ENCODE measurements around the gene MYOM1.

Gene MYOM1

DNA sequence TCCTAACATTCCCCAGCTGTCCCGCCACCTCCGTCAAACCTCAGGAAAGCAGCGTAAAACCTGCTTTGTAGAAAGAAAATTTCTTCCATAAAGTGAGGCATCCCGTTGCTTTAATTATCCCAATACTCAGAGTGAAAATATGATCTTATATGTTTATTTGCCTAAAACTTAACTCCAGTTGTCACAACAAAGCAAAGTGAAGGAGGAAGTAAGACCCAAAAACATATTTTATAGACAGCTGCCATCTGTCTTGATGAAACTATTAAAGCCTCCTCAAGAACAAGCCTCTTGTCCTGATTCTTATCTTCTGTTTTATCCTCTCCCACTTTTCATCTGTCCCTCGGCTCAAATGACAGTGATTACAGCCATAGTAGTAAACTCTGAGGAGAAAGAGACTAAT lies 177.9 kb downstream of the MYOM1 start:
- H3K4me3 ChIP-seq (ENCODE audit: low read depth, low read length) = no peak overlapping the region
- DNase-seq (ENCODE audit: low read depth) = no peak
- TF ChIP-seq, protein P1, sequence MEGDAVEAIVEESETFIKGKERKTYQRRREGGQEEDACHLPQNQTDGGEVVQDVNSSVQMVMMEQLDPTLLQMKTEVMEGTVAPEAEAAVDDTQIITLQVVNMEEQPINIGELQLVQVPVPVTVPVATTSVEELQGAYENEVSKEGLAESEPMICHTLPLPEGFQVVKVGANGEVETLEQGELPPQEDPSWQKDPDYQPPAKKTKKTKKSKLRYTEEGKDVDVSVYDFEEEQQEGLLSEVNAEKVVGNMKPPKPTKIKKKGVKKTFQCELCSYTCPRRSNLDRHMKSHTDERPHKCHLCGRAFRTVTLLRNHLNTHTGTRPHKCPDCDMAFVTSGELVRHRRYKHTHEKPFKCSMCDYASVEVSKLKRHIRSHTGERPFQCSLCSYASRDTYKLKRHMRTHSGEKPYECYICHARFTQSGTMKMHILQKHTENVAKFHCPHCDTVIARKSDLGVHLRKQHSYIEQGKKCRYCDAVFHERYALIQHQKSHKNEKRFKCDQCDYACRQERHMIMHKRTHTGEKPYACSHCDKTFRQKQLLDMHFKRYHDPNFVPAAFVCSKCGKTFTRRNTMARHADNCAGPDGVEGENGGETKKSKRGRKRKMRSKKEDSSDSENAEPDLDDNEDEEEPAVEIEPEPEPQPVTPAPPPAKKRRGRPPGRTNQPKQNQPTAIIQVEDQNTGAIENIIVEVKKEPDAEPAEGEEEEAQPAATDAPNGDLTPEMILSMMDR (IDR thresholded peaks at IDR 0.05; ENCODE audit: control insufficient read depth, extremely low read depth, insufficient read depth) = no peak

DNA sequence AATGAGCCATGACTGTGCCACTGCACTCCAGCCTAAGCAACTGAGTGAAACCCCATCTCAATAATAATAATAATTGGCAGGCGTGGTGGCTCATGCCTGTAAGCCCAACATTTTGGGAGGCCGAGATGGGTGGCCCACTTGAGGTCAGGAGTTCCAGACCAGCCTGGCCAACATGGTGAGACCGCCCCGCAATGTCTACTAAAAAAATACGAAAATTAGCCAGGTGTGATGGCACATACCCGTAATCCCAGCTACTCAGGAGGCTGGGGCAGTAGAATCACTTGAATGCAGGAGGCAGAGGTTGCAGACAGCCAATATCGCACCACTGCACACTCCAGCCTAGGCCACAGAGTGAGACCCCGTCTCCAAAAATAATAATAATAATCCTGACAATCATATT lies 178.9 kb downstream of the MYOM1 start:
- H3K4me3 ChIP-seq (ENCODE audit: low read depth, low read length) = no peak overlapping the region
- no peak for DNase-seq (ENCODE audit: low read depth)
- TF ChIP-seq, protein P1 (IDR thresholded peaks at IDR 0.05; ENCODE audit: control insufficient read depth, extremely low read depth, insufficient read depth) = no peak

DNA sequence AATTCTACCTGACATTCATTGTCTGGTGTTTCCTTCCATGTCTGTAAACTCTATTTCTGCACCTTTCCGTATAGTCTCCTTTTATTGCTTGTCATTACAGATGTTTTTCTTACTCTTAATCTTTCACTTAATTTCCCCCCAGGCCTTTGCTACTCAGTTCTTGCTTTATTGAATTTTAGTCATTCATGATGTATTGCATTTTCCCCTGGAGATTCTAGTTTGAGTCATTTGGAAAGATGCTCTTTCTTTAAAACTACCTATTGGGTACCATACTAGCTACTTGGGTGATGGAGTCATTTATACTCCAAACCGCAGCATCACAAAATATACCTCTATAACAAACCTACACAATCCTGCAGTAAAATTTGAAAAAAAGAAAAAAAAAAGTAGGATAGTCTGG lies 179.6 kb downstream of the MYOM1 start:
- TF ChIP-seq, protein P1 (IDR thresholded peaks at IDR 0.05; ENCODE audit: control insufficient read depth, extremely low read depth, insufficient read depth) = no peak
- H3K4me3 ChIP-seq (ENCODE audit: low read depth, low read length) = no peak overlapping the region
- DNase-seq (ENCODE audit: low read depth) = no peak

DNA sequence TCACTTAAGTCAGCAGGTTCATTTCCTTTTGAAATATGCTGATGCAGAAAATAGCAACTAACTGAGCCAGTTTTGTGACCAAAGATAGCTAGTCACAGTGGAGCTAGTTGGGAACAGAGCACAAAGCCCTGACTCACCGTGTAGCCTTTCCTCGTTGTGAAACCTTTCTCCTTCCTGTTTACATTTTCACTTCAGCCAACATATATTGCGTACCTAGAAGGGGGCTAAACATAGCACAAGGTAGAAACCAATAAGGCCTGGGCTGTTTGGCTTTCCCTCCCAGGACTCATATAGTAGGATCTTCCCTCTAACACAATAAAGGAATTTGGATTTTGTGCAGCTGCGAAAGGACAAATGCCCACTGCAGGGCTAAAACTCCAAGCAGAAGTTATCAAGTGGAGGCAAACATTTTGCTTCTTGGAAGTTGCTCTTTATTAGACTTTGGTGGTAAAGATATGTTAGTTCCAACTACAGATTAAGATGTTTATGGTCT lies 182.3 kb downstream of the MYOM1 start:
- H3K4me3 ChIP-seq (ENCODE audit: low read depth, low read length) = no peak overlapping the region
- peak; percentile 78 for DNase-seq (ENCODE audit: low read depth)
- TF ChIP-seq, protein P1 (IDR thresholded peaks at IDR 0.05; ENCODE audit: control insufficient read depth, extremely low read depth, insufficient read depth) = no peak

DNA sequence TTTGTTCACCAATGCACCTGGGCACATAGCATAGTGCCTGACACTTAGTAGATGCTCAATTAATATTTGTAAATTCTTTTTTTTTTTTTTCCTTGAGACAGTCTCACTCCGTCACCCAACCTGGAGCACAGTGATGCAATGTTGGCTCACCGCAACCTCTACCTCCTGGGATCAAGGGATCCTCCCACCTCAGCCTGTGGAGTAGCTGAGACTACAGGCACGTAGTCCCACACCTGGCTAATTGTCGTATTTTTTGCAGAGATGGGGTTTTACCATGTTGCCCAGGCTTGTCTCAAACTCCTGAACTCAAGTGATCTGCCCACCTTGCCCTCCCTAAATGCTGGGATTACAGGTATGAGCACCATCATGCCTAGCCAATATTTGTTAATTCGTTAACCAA lies 183.7 kb downstream of the MYOM1 start:
- H3K4me3 ChIP-seq (ENCODE audit: low read depth, low read length) = no peak overlapping the region
- no peak for DNase-seq (ENCODE audit: low read depth)
- TF ChIP-seq, protein P1 (IDR thresholded peaks at IDR 0.05; ENCODE audit: control insufficient read depth, extremely low read depth, insufficient read depth) = no peak

DNA sequence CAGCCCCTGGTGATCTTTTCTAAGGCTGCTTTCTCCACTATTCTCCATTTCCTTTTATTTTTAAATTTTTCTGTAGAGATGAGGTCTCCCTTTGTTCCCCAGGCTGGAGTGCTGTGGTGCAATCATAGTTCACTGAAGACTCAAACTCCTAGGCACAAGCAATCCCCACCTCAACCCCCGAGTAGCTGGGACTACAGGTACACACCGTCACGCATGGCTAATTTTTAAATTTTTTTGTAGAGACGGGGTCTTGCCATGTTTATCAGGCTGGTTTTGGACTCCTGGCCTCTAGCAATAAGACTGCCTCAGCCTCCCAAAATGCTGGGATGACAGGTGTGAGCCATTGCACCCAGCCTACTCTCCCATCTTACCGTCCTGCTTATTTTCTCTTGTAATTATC lies 184.1 kb downstream of the MYOM1 start:
- TF ChIP-seq, protein P1 (IDR thresholded peaks at IDR 0.05; ENCODE audit: control insufficient read depth, extremely low read depth, insufficient read depth) = no peak
- no peak overlapping the region for H3K4me3 ChIP-seq (ENCODE audit: low read depth, low read length)
- no peak for DNase-seq (ENCODE audit: low read depth)

DNA sequence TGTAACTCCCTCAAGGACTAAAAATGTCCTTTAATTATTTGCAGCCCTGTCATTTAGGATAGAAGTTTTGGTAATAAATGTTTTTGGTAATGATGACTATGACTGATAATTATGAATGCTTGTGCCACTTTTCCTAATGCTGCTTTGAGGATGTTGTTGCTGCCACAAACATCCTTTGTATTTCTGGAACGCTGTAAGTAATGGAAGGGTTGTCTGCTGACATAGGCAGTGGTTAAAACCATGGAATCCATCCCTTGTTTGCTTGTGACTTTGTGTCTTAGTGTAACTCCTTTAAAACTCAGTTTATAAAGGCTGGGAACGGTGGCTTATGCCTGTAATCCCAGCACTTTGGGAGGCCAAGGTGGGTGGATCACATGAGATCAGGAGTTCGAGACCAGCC lies 187.0 kb downstream of the MYOM1 start:
- H3K4me3 ChIP-seq (ENCODE audit: low read depth, low read length) = no peak overlapping the region
- TF ChIP-seq, protein P1 (IDR thresholded peaks at IDR 0.05; ENCODE audit: control insufficient read depth, extremely low read depth, insufficient read depth) = no peak
- DNase-seq (ENCODE audit: low read depth) = no peak
